Suprapubic skin (tissue), 4 donors: ENCODE results near the gene DCP1A.

Experiments used
- CTCF ChIP-seq, 2 donors: fragments of 200-600 bp in 1 of 2; fragments of 450-650 bp in 1 of 2; sonication (generic) in 1 of 2; IDR thresholded peaks; one replicate each; pipeline ENCODE4 v1.5.1; 2016 to 2019; ENCODE audit warnings: antibody characterized with exemption in 2 of 2, mild to moderate bottlenecking in 1 of 2, moderate library complexity in 1 of 2
- EP300 ChIP-seq: sonication (generic); formaldehyde crosslinking; IDR thresholded peaks from one replicate; pipeline ENCODE4 v1.6.1; 2017; ENCODE audit warnings: antibody characterized with exemption
- POLR2A ChIP-seq, 2 donors: fragments of 450-650 bp; IDR thresholded peaks; one replicate each; pipeline ENCODE4 v1.6.1; 2017; ENCODE audit warnings: antibody characterized with exemption in 2 of 2, mild to moderate bottlenecking in 2 of 2, moderate library complexity in 2 of 2
- POLR2AphosphoS5 ChIP-seq, 3 donors: sonication (generic); formaldehyde crosslinking; IDR thresholded peaks; one replicate each; pipeline ENCODE4 v1.6.1; 2017; ENCODE audit warnings: antibody characterized with exemption in 3 of 3

GRCh38 chr3:53293867-53294266 lies 53.5 kb downstream of the DCP1A start:
- no peak for TF ChIP-seq CTCF (IDR thresholded peaks at IDR 0.05)
- TF ChIP-seq POLR2A (IDR thresholded peaks at IDR 0.05) = no peak
- TF ChIP-seq POLR2AphosphoS5 (IDR thresholded peaks at IDR 0.05) = no peak
- TF ChIP-seq EP300 = no peak
